ENCODE data around the gene ZNF844.

Gene ZNF844

GRCh38 chr19:12015753-12016116 is 48.8 kb upstream of the ZNF844 start:
- POLR2A ChIA-PET = no interaction called here
- Histone ChIP-seq H3K9me3 (ENCODE audit: control insufficient read depth, insufficient read depth, low read depth, low read length) (no peaks in the 10 kb centered on the region), H3K27ac (ENCODE audit: extremely low read depth, low read depth, low read length) (no peak overlapping the region), H3K4me3 (ENCODE audit: low read depth, low read length) (no peak overlapping the region), H3K36me3 (ENCODE audit: control insufficient read depth in 2 of 2, insufficient read depth in 1 of 2, low read length in 2 of 2) (peaks cover 0 to 38% of the 10 kb centered on the region in 2 experiments; a peak in 1 of 3 replicates), H3K4me1 (ENCODE audit: control insufficient read depth, insufficient read depth, low read length) (no peaks in the 10 kb centered on the region)
- CTCF ChIA-PET = no interaction called here
- TF ChIP-seq ZNF335 (tag by site-specific recombination; conservative IDR thresholded peaks at IDR 0.05) (no peak), ZNF639 (tag by site-specific recombination; IDR thresholded peaks at IDR 0.05) (no peak), ZNF248 (tag by site-specific recombination; IDR thresholded peaks at IDR 0.05) (no peak), ZNF274 (IDR thresholded peaks at IDR 0.05; ENCODE audit: low read length) (no peak), ZNF274 (tag by site-specific recombination; IDR thresholded peaks at IDR 0.05; ENCODE audit: borderline replicate concordance) (peak; percentile 89; the same call in 1 of the 2 replicates), ZNF362 (tag by site-specific recombination; IDR thresholded peaks at IDR 0.05) (no peak), GLI4 (tag by site-specific recombination; IDR thresholded peaks at IDR 0.05) (no peak), ZNF350 (tag by site-specific recombination; IDR thresholded peaks at IDR 0.05) (no peak), ZNF660 (tag by site-specific recombination; IDR thresholded peaks at IDR 0.05) (no peak), ZNF624 (tag by site-specific recombination; IDR thresholded peaks at IDR 0.05) (no peak), ZXDB (tag by site-specific recombination; IDR thresholded peaks at IDR 0.05) (no peak), SETDB1 (IDR thresholded peaks at IDR 0.05; ENCODE audit: insufficient read length, low read length) (peak; percentile 82), ZNF391 (tag by site-specific recombination; IDR thresholded peaks at IDR 0.05; ENCODE audit: borderline replicate concordance, low read depth) (no peak)

- no peak for TF ChIP-seq SP7 (tag by site-specific recombination; IDR thresholded peaks at IDR 0.05)
- TF ChIP-seq ZNF514 (tag by site-specific recombination; IDR thresholded peaks at IDR 0.05) = no peak
- no peak for TF ChIP-seq PBX3 (CRISPR knock-in tag; IDR thresholded peaks at IDR 0.05)
- no peak for TF ChIP-seq ZNF571 (tag by site-specific recombination; IDR thresholded peaks at IDR 0.05)
- TF ChIP-seq ZNF660 (tag by site-specific recombination; IDR thresholded peaks at IDR 0.05) = no peak
- no peak for TF ChIP-seq ZNF292 (tag by site-specific recombination; IDR thresholded peaks at IDR 0.05; ENCODE audit: borderline replicate concordance, low read depth)
- no peak for TF ChIP-seq ZNF157 (tag by site-specific recombination; IDR thresholded peaks at IDR 0.05)
- no peak for TF ChIP-seq ZNF677 (tag by site-specific recombination; IDR thresholded peaks at IDR 0.05)
- no peak for TF ChIP-seq ZNF366 (tag by site-specific recombination; conservative IDR thresholded peaks at IDR 0.05)
- TF ChIP-seq GLI4 (tag by site-specific recombination; IDR thresholded peaks at IDR 0.05) = no peak
- no peak for TF ChIP-seq MZF1 (tag by site-specific recombination; IDR thresholded peaks at IDR 0.05; ENCODE audit: borderline replicate concordance)
- TF ChIP-seq ZNF530 (tag by site-specific recombination; IDR thresholded peaks at IDR 0.05; ENCODE audit: low read depth) = no peak
- no peak for TF ChIP-seq ZNF626 (tag by site-specific recombination; IDR thresholded peaks at IDR 0.05)
- no peak for TF ChIP-seq ZNF274 (IDR thresholded peaks at IDR 0.05; ENCODE audit: low read length)
- no peak for TF ChIP-seq ZNF274 (tag by site-specific recombination; IDR thresholded peaks at IDR 0.05; ENCODE audit: borderline replicate concordance)
- TF ChIP-seq ZFHX2 (tag by site-specific recombination; conservative IDR thresholded peaks at IDR 0.05) = no peak
- TF ChIP-seq KLF7 (tag by site-specific recombination; IDR thresholded peaks at IDR 0.05; ENCODE audit: borderline replicate concordance) = no peak
- no peak for TF ChIP-seq ZNF704 (tag by site-specific recombination; IDR thresholded peaks at IDR 0.05)
- no peak for TF ChIP-seq ZNF776 (tag by site-specific recombination; IDR thresholded peaks at IDR 0.05; ENCODE audit: borderline replicate concordance)
- Histone ChIP-seq H3K4me3 (ENCODE audit: low read depth, low read length) (no peak overlapping the region), H3K36me3 (ENCODE audit: control insufficient read depth in 2 of 2, insufficient read depth in 1 of 2, low read length in 2 of 2) (peaks cover 0 to 11% of the 10 kb centered on the region in 2 experiments; a peak in 1 of 3 replicates), H3K27ac (ENCODE audit: extremely low read depth, low read depth, low read length) (no peak overlapping the region), H3K4me1 (ENCODE audit: control insufficient read depth, insufficient read depth, low read length) (no peaks in the 10 kb centered on the region), H3K9me3 (ENCODE audit: control insufficient read depth, insufficient read depth, low read depth, low read length) (no peaks in the 10 kb centered on the region)
- POLR2A ChIA-PET = interaction anchor here (2.8 kb wide), 1 partner anchor 18 kb away, joined by 35 read pairs; the partner anchor contains the start of gene ZNF878
- CTCF ChIA-PET = interaction anchor here (1.3 kb wide), 1 partner anchor 25 kb away, joined by 4 read pairs; no protein-coding TSS in a partner anchor
These were observed 30.3 kb upstream of the ZNF844 start for GRCh38 chr19:12034198-12034597.
